HG02623 (cell line): ENCODE measurements around the gene IL27RA.
A peak's percentile ranks its signal among the peaks of the same experiment; 100 is the strongest.
"Not testable (repeated sequence)": the region's sequence is repeated elsewhere in the genome, so short reads cannot be mapped to it uniquely, and the experiment has no call there.

Experiments used
- ATAC-seq: cut with Tn5 transposase; IDR thresholded peaks from one replicate; pipeline ENCODE4 v1.9.1; 2021; ENCODE audit warnings: moderate library complexity; ENCODE audit not compliant: unreplicated experiment

The IL27RA gene

DNA sequence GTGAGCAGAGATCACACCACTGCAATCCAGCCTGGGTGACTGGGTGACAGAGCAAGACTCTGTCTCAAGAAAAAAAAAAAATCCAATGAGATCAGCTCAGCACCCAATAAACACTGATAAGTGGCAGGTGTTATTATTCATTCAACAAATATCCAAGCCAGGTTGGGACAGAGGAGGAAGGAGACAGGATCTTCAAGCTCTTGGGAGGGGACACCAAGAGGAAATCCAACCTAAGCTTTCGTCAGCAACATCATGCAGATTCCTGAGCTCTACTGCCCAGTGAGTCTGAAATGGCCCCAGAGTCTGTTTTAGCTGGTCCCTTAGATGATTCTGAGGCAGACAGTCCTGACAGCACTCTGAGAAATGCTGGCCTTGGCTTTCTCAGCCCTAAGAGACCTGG is 33.1 kb upstream of the IL27RA start:
- no peak for ATAC-seq

DNA sequence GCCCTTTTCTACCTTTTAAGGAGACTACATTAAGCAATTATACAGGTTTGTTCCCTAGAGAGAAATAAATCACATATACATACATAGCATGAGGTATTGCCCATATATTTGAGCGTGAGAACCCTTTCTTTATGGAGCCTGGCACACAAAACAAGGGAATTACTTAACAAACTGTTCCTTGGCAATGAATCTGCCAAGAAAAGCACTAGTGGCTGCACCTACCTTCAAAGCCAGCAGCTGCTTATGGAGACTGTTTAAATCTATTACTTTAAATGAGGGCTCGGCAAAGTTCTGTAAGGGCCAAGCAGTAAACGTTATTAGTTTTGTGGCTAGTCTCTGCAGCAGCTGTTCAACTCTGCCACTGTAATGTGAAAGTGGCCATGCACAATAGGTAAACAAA is 32.5 kb upstream of the IL27RA start:
- ATAC-seq, result no peak

DNA sequence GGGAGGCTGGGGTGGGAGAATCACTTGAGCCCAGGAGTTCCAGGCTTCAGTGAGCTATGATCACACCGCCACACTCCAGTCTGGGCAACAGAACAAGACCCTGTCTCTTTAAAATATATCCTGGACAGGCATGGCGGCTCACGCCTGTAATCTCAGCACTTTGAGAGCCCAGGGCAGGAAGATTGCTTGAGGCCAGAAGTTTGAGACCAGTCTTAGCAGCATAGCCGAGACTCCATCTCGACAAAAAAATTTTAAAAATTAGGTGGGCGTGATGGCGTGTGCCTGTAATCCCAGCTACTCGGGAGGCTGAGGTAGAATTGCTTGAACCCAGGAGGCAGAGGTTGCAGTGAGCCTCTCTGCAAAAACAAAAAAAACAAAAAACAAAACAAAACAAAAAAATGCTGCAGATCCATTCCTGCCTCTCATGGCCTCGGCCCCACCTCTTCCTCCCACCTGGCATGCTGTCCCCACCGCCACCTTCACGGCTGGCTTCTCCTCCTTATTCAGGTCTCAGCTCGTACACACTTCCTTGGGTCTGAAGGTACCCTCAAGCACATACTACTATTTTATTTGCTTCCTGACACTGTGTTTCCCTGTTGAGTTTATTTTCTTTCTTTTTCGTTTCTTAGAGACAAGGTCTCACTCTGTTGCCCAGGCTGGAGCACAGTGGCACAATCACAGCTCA is 30.7 kb upstream of the IL27RA start:
- ATAC-seq, result no peak

DNA sequence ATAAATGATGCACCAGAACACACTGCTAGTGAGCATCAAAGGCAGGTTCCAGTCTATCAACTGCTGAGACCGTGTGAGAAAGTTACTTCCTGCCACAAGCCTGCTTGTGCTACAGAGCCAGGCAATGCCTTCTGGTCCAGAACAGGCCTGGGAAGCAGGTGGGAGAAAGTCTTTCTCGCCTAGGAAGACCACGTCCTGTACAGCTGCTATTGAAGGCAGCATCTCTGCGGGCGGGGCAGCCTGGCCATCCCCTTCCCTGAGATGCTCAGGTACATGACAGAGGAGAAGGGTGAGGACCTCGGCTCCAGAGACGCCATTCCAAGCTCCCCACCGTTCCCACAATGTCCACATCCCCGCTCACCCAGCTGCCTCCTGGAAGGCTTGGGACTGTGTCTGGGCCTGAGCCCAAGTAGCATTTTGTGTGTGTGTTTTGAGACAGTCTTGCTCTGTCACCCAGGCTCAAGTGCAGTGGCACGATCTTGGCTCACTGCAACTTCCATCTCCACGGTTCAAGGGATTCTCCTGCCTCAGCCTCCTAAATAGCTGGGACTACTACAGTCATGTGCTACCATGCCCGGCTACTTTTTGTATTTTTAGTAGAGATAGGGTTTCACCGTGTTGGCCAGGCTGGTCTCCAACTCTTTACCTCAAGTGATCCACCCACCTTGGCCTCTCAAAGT is 28.9 kb upstream of the IL27RA start:
- ATAC-seq, result no peak

DNA sequence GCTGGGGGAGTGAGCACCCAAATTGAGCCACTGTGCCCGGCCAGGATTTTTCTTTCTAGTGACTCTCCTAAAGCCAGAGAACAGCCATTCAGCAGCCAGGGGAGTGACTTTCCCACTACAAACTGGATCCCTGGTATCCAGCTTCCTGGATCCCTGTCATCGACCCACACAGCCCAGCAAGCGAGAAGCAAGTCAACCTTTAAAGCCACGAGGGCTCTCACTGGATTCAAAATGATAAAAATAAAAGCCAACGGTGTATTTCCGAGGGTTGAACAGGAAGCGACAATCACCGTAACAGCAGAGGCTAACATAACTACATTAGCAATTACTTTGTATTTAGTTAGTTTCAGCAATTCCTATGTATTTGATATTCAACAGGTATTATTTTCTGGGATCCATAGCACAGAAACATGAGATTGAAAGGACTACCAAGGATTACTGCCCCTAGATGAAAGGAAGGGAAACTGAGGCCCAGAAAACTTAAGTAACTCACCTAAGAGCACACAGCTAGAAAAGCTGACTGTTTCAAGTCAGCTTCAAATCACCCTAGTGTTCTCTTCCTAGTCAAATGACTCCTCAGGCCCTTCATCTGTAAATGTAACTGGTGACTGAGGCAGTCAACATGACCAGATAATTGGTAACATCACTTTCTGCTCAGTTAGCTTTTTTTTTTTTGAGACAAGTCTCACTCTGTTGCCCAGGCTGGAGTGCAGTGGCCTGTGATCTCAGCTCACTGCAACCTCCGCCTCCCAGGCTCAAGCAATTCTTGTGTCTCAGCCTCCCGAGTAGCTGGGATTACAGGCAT is 28.1 kb upstream of the IL27RA start:
- no peak for ATAC-seq

DNA sequence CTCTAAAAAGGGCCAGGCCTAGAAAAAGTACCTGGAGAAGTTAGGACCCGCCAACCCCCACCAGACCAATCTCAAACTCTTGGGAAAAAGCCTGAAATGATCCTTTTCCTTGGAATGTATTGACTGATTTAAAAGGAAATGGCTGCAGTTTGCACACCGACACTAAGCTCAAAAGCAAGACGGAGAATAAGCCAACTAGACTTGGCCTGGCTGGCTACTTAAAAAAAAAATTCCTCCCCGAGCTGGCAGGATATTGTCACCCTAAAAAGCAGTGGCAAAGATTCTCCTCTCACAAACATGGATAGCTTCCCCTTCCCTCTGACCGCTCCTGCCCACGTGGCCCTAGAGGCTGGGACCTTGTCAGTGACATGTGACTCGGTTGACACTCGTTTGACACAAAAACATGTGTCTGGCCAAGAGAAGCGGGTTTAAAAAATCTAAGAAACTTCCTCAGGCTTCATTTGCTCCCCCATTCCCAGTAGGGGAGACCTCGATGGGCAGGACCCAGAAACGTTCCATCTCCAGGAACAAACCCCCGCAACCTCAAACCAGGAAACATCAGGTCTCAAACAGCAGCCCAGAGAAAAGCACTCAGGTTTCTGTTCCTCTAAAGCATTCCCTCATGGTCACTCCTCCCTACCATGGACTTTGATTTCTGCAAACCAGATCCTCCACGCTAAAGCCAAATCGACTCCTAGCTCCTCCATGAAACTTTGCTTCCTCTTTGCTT is 26.8 kb upstream of the IL27RA start:
- no peak for ATAC-seq

DNA sequence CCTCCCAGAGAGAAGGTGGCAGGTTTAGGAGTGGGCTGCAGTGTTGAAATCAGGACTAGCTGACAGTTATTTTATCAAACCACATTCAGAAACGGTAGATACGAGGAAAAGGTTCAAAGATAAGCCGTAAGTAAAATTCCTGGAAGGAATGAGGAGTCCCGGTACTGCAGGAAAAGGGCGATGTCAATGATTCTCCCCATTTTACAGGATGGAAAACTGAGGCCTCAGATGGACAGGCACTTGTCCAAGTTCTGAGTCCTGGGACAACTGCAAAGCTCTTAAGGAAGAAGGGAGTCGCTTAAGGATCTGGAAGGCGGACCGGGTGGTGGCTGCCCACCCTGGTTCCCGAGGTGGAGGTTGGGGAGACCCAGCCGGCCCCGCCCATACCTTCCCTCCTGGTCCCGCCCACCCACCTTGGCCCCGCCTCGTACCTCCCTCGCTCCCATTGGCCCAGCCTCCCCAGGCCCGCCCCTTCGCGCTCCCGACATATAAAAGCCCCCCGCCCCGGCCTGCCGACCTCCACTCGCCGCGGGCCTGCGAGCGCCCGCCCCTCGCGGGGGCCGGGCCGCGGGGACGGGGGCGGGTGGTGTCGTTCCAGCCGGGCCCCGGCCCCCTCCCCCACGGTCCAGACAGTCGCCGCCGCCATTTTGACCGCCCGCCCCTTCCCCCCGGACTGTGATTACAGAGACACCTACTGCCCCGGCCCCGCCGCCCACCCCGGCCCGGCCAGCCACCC is 26.0 kb upstream of the IL27RA start:
- peak; percentile 25 for ATAC-seq

DNA sequence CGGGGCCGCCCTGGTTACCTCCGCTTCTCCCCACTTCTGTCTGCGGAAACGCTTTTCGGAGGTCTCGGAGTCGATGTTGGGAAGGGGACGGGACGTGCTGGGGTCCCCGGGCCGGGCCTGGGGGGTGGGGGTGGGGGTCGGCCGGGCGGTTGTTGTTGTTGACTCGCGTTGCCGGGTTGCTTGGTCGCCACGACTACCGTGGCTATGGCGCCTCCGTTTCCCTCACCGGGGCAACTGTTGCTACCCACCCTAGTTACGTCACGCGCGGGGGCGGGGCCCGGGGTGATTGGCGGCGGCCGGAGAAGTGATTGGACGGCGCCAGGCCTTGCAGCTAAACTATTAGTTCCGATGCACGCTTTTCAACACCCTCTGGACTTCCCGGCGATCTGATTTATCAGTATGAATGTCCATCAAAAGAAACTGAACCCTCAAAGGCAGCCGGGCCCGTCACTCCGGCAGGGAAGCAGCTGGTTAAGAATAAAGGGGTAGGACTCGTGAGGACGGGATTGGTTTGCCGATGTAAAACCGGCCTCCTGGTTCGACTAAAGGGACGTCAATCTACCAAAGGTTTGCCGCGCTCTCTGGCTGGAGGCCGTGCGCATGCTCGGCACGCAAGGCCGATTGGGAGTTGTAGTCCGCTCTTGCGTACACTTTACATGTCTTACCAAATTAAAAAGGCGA is 25.3 kb upstream of the IL27RA start, which contains the start of gene RFX1:
TSS of gene RFX1 (minus strand) at position 236 of the 681 bp plus-strand sequence. CDS start 12,477 bp downstream, outside the sequence.
- peak; percentile 65 for ATAC-seq

DNA sequence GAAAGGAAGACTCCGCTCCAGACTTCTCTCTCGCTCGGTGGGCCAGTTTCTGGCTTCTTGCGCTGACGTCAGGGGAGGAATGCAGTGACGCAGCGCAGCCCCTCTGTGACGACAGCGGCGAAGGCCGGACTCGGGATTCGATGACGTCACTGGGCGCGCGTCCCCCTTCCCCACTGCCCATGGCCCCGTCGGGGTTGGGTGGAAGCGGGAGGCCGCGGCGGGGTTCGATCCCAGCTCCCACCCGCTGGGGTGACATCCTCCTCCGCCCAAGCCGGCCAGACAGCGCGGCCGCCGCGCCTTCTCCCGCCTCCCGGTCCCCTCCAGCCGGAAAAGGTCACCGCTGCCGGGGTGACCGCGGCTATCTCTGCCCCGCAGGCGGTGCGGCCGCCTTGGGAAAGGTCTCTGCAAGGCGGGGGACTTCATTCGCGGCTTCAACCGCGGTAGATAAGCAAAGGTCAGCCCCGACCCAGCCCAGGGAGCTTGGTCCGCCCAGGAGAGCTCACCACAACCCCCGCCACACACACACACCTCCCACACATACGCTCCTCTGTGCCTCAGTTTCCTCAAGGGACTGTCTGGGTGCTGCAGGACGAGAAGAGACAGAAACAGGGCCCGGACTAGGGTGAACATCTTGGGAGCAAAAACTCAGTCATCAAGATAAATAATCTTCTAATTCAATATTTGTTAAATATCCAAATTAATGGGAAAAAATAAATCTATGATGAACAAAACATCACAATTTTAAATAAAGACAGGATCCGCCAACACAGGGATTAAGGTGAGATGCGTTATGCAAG is 24.6 kb upstream of the IL27RA start:
- ATAC-seq, result peak; percentile 29

DNA sequence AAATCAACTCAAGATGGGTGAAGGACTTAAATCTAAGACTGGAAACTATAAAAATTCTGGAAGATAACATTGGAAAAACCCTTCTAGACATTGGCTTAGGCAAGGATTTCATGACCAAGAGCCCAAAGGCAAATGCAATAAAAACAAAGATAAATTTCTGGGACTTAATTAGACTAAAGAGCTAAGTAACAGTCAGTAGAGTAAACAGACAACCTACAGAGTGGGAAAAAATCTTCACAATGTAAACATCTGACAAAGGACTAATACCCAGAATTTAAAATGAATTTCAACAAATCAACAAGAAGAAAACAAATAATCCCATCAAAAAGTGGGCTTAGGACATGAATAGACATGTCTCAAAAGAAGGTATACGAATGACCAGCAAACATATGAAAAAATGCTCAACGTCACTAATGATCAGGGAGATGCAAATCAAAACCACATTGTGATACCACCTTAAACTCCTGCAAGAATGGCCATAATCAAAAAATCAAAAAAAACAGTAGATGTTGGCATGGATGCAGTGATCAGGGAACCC is 19.1 kb upstream of the IL27RA start:
- no peak for ATAC-seq

DNA sequence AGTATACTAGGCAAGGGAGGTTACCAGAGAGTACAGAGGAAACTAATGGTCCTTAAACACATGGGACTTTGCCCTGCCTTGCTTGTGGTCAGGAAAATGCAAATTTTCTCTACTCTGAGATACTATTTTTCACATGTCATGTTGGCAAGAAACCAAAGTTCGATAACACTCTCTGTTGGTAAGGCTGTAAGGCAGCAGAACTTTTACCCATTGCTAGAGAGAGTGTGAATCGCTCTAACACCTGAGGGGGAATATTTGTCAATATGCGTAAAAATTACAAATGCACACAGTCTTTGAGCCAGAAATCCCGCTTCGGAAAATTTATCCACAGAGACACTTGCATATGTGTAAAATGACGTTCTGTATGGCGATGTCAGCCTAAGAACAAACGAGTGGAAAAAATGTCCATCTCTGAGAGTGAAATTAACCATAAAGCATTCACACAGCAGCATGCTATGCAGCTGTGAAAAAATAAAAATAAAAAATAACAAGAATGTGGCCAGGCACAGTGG is 16.0 kb upstream of the IL27RA start:
- peak; percentile 74 for ATAC-seq

DNA sequence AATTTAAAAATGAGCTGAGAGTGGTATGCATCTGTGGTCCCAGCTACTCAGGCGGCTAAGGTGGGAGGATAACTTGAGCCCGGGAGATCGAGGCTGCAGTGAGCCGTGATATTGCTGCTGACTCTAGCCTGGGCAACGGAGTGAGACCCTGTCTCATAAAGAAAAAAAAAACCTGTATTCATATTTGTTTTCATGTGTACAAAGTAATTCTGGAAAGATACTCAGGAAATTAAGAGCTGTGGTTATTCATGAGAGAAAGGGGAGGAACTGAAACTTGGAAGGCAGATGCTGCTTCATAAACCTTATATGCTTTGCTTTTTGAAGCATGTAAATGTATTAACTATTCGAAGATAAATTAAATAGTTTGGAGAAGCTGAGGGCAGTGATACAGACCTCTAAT is 12.5 kb upstream of the IL27RA start:
- no peak for ATAC-seq

DNA sequence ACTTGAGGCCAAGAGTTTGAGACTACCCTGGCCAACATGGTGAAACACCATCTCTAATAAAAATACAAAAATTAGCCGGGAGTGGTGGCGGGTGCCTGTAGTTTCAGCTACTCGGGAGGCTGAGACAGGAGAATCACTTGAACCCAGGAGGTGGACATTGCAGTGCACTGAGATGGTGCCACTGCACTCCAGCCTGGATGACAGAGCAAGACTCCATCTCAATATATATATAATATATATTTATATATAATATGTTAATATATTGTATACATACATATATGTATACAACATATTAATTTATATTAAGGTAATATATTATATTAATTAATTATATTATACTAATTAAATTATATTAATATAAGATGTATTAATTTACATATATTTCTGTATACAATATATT is 11.8 kb upstream of the IL27RA start:
- not testable (repeated sequence) for ATAC-seq

DNA sequence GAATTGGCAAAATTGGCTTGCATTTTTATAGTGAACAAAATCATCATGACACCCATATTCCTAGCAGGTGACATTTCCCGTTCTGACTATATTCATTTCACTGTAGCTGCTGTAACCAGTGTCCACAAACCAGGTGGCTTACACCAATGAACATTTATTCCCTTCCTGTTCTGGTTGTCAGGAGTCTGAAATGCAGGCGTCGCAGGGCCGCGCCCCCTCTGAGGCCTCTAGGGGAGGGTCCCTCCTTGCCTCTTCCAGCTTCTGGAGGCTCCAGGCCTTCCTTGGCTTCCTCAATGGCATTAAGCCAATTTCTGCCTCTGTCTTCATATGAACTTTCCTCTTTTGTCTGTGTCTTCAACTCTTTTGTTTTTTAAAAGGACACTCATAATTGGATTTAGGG is 10.1 kb upstream of the IL27RA start:
- ATAC-seq, result no peak

DNA sequence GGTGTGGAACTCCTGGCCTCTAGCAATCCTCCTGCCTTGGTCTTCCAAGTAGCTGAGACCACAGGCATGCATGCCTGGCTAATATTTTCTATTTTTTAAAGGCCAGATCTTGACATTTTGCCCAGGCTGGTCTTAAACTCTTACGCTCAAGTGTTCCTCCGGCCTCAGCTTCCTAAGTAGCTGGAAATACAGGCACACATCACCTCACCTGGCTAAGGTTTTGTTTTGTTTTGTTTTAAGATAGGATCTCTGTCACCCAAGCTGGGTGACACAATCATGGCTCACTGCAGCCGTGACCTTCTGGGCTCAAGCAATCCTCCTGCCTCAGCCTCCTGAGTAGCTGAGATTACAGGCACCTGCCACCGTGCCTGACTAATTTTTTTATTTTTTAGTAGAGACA is 9.1 kb upstream of the IL27RA start:
- no peak for ATAC-seq

DNA sequence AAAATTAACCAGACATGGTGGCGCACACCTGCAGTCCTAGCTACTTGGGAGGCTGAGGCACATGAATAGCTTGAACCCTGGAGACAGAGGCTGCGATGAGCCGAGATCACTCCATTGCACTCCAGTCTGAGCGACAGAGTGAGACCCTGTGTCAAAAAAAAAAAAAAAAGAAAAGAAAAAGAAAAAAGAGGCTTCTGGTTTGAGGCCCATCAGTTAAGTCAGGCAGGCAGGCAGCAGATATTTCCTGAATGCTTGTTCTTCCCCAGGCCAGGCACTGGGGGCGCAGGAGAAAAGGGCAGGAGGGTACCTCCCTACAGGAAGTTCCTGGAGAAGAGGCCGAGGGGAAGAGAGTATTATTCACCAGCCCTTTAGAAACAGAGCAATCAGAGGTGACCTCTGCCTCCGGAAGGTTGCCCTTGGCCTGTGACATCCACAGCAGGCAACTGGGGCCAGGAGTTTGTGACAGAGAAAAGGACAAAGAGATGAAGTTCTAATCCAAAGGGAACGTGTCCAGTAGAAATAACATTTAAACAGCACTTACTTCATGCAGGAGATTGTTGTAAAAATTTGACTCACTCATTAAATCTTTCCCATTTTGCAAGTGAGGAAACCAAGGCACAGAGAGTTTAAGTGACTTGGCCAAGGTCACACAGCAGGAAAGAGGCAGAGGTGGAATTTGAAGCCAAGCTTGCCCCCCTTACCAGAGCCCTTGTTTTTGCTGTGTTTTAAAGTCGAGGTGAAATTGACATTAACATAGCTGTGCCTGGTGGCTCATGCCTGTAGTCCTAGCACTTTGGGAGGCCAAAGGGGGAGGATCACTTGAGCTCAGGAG is 7.9 kb upstream of the IL27RA start:
- ATAC-seq, result no peak

DNA sequence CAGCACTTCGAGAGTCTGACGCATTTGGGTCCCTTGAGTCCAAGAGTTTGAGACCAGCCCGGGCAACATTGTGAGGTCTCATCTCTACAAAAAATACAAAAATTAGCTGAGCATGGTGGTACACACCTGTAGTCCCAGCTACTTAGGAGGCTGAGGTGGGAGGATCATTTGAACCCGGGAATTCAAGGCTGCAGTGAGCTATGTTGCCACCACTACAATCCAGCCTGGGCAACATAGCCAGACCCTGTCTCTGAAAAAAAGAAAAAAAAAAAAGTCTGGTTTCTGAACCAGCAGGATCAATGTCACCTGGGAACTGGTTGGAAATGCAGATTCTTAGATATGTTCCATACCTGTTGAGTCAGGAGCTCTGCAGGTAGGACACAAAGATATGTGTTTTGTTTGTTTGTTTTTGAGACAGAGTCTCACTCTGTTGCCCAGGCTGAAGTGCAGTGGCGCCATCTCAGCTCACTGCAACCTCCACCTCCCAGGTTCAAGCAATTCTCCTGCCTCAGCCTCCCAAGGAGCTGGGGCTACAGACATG is 4.8 kb upstream of the IL27RA start:
- not testable (repeated sequence) for ATAC-seq
